ENCODE measurements around the gene PDE1A.

Gene PDE1A

DNA sequence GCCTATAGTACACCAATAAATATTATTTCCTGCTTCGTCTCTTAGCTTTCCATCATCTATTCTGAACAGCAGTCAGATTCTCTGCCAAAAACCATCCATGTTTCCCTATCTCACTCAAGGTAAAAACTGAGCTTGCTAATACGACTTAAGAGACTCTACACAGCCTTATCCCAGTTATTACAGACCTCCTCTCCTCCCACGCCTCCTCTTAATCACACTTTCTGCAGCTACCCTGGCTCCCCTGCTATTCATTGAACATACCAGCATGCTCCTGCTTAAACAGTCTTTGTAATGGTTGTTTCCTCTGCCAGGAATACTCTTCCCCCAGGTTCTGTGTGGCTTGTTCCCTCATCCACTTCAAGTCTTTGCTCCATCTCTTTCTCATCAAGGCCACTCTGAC is 81.5 kb downstream of the PDE1A start:
- Histone ChIP-seq H3F3A (ENCODE audit: control insufficient read depth, insufficient read depth) (no peaks in the 10 kb centered on the region), H3K27ac (ENCODE audit: low read depth, low read length) (no peak overlapping the region), H3K79me2 (ENCODE audit: control insufficient read depth, low read length) (no peaks in the 10 kb centered on the region), H3K27me3 (ENCODE audit: control insufficient read depth, low read length) (peaks cover 3% of the 10 kb centered on the region; the same call in 1 of the 2 replicates), H3K4me1 (ENCODE audit: control insufficient read depth, low read length) (no peaks in the 10 kb centered on the region), H3K9me3 (ENCODE audit: control insufficient read depth, insufficient read depth, low read length) (no peaks in the 10 kb centered on the region), H4K20me1 (ENCODE audit: control insufficient read depth, insufficient read depth, low read depth, low read length) (no peaks in the 10 kb centered on the region), H3K4me3 (ENCODE audit: low read length) (no peak overlapping the region), H3K36me3 (ENCODE audit: control insufficient read depth, low read length) (no peaks in the 10 kb centered on the region), H3K9me2 (replicated peaks; ENCODE audit: control insufficient read depth, low read length) (no peaks in the 10 kb centered on the region), H3K4me2 (ENCODE audit: low read length) (no peak overlapping the region)
- no peak for TF ChIP-seq CTCF (IDR thresholded peaks at IDR 0.05; ENCODE audit: low read depth, low read length, poor library complexity, severe bottlenecking)
- TF ChIP-seq EZH2phosphoT487 (IDR thresholded peaks at IDR 0.05; ENCODE audit: borderline replicate concordance, low read length) = no peak

- no peak for TF ChIP-seq CTCF (IDR thresholded peaks at IDR 0.05; ENCODE audit: low read depth, low read length, poor library complexity, severe bottlenecking)
- H4K20me1 ChIP-seq (ENCODE audit: control insufficient read depth, insufficient read depth, low read depth, low read length) = no peaks in the 10 kb centered on the region
- no peaks in the 10 kb centered on the region for H3K4me1 ChIP-seq (ENCODE audit: control insufficient read depth, low read length)
- no peaks in the 10 kb centered on the region for H3K27me3 ChIP-seq (ENCODE audit: control insufficient read depth, low read length)
- H3F3A ChIP-seq (ENCODE audit: control insufficient read depth, insufficient read depth) = no peaks in the 10 kb centered on the region
- no peaks in the 10 kb centered on the region for H3K9me2 ChIP-seq (replicated peaks; ENCODE audit: control insufficient read depth, low read length)
- no peak overlapping the region for H3K4me2 ChIP-seq (ENCODE audit: low read length)
- no peaks in the 10 kb centered on the region for H3K79me2 ChIP-seq (ENCODE audit: control insufficient read depth, low read length)
- H3K27ac ChIP-seq (ENCODE audit: low read depth, low read length) = no peak overlapping the region
- H3K36me3 ChIP-seq (ENCODE audit: control insufficient read depth, low read length) = no peaks in the 10 kb centered on the region
- H3K9me3 ChIP-seq (ENCODE audit: control insufficient read depth, insufficient read depth, low read length) = no peaks in the 10 kb centered on the region
- no peak overlapping the region for H3K4me3 ChIP-seq (ENCODE audit: low read length)
These were observed 96.2 kb downstream of the PDE1A start for GRCh38 chr2:182330451-182331305.

DNA sequence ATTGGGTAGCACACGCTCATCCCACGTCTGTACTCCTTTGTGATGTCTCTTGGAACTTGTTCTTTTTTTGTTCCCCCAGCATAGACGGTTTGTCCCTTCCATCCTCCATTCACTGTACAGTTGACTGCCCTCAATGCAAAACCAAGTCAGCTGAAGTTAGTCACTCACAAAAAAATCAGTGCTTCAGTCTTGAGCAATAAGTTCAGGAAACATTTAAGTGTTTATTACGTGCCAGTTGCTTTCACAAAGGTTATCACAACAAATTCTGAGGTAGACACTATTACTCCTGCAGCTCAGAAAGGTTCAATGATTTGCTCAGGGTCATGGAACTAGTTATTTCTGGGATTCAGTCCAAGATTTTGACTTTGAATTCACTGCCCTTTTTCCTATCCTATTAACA is 102.2 kb downstream of the PDE1A start:
- Histone ChIP-seq H4K20me1 (ENCODE audit: control insufficient read depth, insufficient read depth, low read depth, low read length) (no peaks in the 10 kb centered on the region), H3K27ac (ENCODE audit: low read depth, low read length) (no peak overlapping the region), H3K9me2 (replicated peaks; ENCODE audit: control insufficient read depth, low read length) (no peaks in the 10 kb centered on the region), H3F3A (ENCODE audit: control insufficient read depth, insufficient read depth) (no peaks in the 10 kb centered on the region), H3K36me3 (ENCODE audit: control insufficient read depth, low read length) (no peaks in the 10 kb centered on the region), H3K79me2 (ENCODE audit: control insufficient read depth, low read length) (no peaks in the 10 kb centered on the region), H3K4me1 (ENCODE audit: control insufficient read depth, low read length) (no peaks in the 10 kb centered on the region), H3K9me3 (ENCODE audit: control insufficient read depth, insufficient read depth, low read length) (no peaks in the 10 kb centered on the region), H3K27me3 (ENCODE audit: control insufficient read depth, low read length) (no peaks in the 10 kb centered on the region), H3K4me2 (ENCODE audit: low read length) (no peak overlapping the region), H3K4me3 (ENCODE audit: low read length) (no peak overlapping the region)
- TF ChIP-seq CTCF (IDR thresholded peaks at IDR 0.05; ENCODE audit: low read depth, low read length, poor library complexity, severe bottlenecking) (no peak), EZH2phosphoT487 (IDR thresholded peaks at IDR 0.05; ENCODE audit: borderline replicate concordance, low read length) (no peak)

Data from DOHH2 (cell line).